Breast epithelium (tissue), 4 donors: ENCODE measurements around the gene TMPRSS6. TPM values are rescaled to one million over a fixed set of nuclear protein-coding genes. Genes with fewer than 3 reads are reported as not detected.

Source experiments
- DNase-seq, 2 donors: peaks; one replicate each; pipeline ENCODE4 v3.0.0-alpha.2; 2019; ENCODE audit warnings: low spot score in 2 of 2
- H3K27ac ChIP-seq, 2 donors: fragments of 200-600 bp; sonication (generic) in 1 of 2; one replicate each; pipeline ENCODE4 v1.5.1; 2016 to 2019; ENCODE audit warnings: mild to moderate bottlenecking in 1 of 2
- H3K27me3 ChIP-seq, 2 donors: fragments of 200-600 bp; sonication (generic) in 1 of 2; one replicate each; pipeline versions ENCODE4 v1.5.1 to v1.6.0; 2017 to 2019; ENCODE audit warnings: control low read depth in 1 of 2, mild to moderate bottlenecking in 1 of 2
- H3K36me3 ChIP-seq: fragments of 200-600 bp; one replicate; pipeline ENCODE4 v1.5.1; 2019
- H3K4me1 ChIP-seq, 2 donors: fragments of 200-600 bp; sonication (generic); one replicate each; pipeline ENCODE4 v1.5.1; 2016 to 2019; ENCODE audit warnings: control low read depth in 1 of 2
- H3K4me3 ChIP-seq, 3 donors: fragments of 200-600 bp; sonication (generic); 1 replicate in 2 of 3; 2 replicates in 1 of 3; pipeline ENCODE4 v1.5.1; 2016 to 2019; ENCODE audit warnings: mild to moderate bottlenecking in 3 of 3, moderate library complexity in 2 of 3
- H3K9me3 ChIP-seq, 2 donors: fragments of 200-600 bp; sonication (generic) in 1 of 2; one replicate each; pipeline ENCODE4 v1.5.1; 2016 to 2019; ENCODE audit warnings: control low read depth in 1 of 2
- CTCF ChIP-seq, 3 donors: fragments of 450-650 bp; IDR thresholded peaks; one replicate each; pipeline ENCODE4 v1.5.1; 2016 to 2017; ENCODE audit warnings: antibody characterized with exemption in 3 of 3, mild to moderate bottlenecking in 3 of 3, moderate library complexity in 3 of 3
- POLR2A ChIP-seq: fragments of 450-650 bp; IDR thresholded peaks from one replicate; pipeline ENCODE4 v1.6.1; 2016; ENCODE audit warnings: antibody characterized with exemption, mild to moderate bottlenecking, moderate library complexity
- POLR2AphosphoS5 ChIP-seq, 3 donors: sonication (generic); formaldehyde crosslinking; IDR thresholded peaks; one replicate each; pipeline ENCODE4 v1.6.1; 2017; ENCODE audit warnings: antibody characterized with exemption in 3 of 3
- intact Hi-C: fragments of 100-400 bp; cut with DNase I; formaldehyde crosslinking; loops from one replicate; pipeline ENCODE4 v1.15.1; 2023; ENCODE audit warnings: low total_unique reads
- total RNA-seq, 3 donors: library from RNA; depleted of rRNA; stranded (reverse); fragments of >200 nt; gene quantifications; one replicate each; pipeline ENCODE4 v1.1.0, GENCODE V29; 2016

Gene TMPRSS6
- total RNA-seq, 3 donors from 2014 or later: 0.88 TPM; not detected in 2

- DNase-seq: no peak
- H3K27ac ChIP-seq: no peak overlapping the region
- no peak for TF ChIP-seq POLR2AphosphoS5 (IDR thresholded peaks at IDR 0.05)
- TF ChIP-seq CTCF (IDR thresholded peaks at IDR 0.05): no peak
- no peak overlapping the region for H3K4me3 ChIP-seq
- H3K27me3 ChIP-seq: peaks cover 2 to 42% of the 10 kb centered on the region in 2 donors
- intact Hi-C loops: no loop called here
- no peaks in the 10 kb centered on the region for H3K4me1 ChIP-seq
- H3K9me3 ChIP-seq: no peaks in the 10 kb centered on the region
- no peaks in the 10 kb centered on the region for H3K36me3 ChIP-seq
Observed at GRCh38 chr22:37067428-37067827, 42.1 kb downstream of the TMPRSS6 start.

GRCh38 chr22:37065961-37066360, 43.6 kb downstream of the TMPRSS6 start:
- Histone ChIP-seq H3K27ac (no peak overlapping the region), H3K4me1 (no peaks in the 10 kb centered on the region), H3K4me3 (no peak overlapping the region), H3K27me3 (peaks cover 2 to 36% of the 10 kb centered on the region in 2 donors), H3K9me3 (no peaks in the 10 kb centered on the region), H3K36me3 (no peaks in the 10 kb centered on the region)
- intact Hi-C loops: no loop called here
- TF ChIP-seq POLR2AphosphoS5 (IDR thresholded peaks at IDR 0.05): no peak
- TF ChIP-seq CTCF (IDR thresholded peaks at IDR 0.05): no peak
- no peak for TF ChIP-seq POLR2A
- no peak for DNase-seq

GRCh38 chr22:37065180-37065579, 44.3 kb downstream of the TMPRSS6 start:
- H3K4me1 ChIP-seq: no peaks in the 10 kb centered on the region
- no peak overlapping the region for H3K4me3 ChIP-seq
- H3K27me3 ChIP-seq: peaks cover 2 to 28% of the 10 kb centered on the region in 2 donors
- intact Hi-C loops: no loop called here
- TF ChIP-seq POLR2AphosphoS5 (IDR thresholded peaks at IDR 0.05): no peak
- no peak for TF ChIP-seq POLR2A
- no peak for TF ChIP-seq CTCF (IDR thresholded peaks at IDR 0.05)
- no peaks in the 10 kb centered on the region for H3K36me3 ChIP-seq
- no peak overlapping the region for H3K27ac ChIP-seq
- H3K9me3 ChIP-seq: no peaks in the 10 kb centered on the region
- no peak for DNase-seq

DNA sequence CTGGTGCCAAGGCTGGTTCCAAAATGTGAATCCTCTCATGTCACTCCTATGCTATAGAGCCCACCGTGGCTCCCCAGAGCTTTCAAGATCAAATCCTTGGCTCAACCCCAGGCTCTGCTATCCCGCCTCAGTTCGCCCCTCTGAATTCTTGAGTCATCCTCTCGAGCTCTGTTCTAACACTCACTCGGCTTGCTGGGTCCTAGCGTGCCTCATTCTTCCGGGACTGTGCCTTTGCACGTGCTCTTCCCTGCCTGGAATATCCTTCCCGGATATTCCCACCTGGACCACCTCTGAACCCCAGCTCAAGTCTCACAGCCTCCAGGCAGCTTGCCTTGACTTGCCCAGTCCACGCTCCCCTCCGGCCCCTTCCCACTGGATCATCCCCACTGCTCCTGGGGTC, 45.0 kb downstream of the TMPRSS6 start:
- Histone ChIP-seq H3K9me3 (no peaks in the 10 kb centered on the region), H3K36me3 (no peaks in the 10 kb centered on the region), H3K27ac (no peak overlapping the region), H3K4me1 (no peaks in the 10 kb centered on the region), H3K27me3 (peaks cover 2 to 22% of the 10 kb centered on the region in 2 donors), H3K4me3 (no peak overlapping the region)
- intact Hi-C loops: no loop called here
- TF ChIP-seq POLR2AphosphoS5 (IDR thresholded peaks at IDR 0.05): no peak
- no peak for TF ChIP-seq CTCF (IDR thresholded peaks at IDR 0.05)
- no peak for TF ChIP-seq POLR2A
- DNase-seq: no peak

DNA sequence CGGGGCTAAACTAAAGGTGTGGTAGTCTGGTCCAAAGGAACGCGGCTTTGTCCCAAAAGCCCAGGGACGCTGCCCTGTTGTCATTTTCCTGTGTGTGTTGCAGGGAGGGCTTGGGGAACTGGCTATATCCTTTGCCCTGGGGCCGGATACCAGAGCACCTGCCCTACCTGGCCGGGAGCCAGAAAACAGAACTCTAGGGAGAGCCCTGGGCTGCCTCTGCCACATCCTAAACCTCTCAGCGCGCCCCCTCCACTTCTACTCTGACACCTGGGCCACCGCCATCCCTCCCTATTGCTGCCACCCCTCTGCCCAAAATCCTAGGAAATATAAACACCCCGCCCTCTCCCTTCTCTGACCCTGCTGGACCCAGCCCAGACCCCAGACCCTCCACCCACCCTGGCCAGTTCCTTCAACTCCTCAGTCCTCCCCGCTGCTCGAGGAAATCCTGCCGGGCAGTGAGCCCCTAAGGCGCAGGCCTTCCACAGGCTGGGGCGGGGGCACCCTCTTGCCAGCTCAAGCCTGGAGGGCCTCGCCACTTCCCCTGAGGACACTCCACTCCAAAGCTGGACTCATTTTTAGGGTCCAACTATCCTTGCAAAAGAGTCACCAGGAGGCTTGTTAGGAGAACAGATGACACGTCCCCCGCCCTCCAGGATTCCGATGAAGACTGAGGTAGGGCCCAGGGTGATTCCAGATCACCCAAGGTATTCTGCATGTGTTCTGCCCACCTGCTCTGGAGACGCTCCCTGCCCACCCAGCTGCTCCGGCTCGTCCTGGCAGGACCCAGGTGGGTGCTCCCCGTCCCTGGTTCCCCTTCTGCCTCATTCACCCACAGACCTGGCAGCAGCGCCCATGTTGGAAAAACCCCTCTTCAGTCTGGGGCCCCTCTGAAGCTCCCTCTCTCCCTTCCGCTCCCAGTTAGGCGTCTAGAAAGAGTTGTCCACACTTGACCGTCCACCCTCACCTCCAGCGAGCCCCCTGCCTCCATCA, 45.8 kb downstream of the TMPRSS6 start:
- no peak for TF ChIP-seq CTCF (IDR thresholded peaks at IDR 0.05)
- no peak for TF ChIP-seq POLR2AphosphoS5 (IDR thresholded peaks at IDR 0.05)
- TF ChIP-seq POLR2A: no peak
- DNase-seq: no peak
- H3K4me3 ChIP-seq: no peak overlapping the region

More for the DNA sequence above, 45.8 kb downstream of the TMPRSS6 start:
- Histone ChIP-seq H3K27ac (no peak overlapping the region), H3K4me1 (no peaks in the 10 kb centered on the region), H3K27me3 (peaks cover 0 to 14% of the 10 kb centered on the region in 2 donors), H3K9me3 (no peaks in the 10 kb centered on the region), H3K36me3 (no peaks in the 10 kb centered on the region)
- intact Hi-C loops: no loop called here
